ENCODE results near the gene AKAP12.

The AKAP12 gene

DNA sequence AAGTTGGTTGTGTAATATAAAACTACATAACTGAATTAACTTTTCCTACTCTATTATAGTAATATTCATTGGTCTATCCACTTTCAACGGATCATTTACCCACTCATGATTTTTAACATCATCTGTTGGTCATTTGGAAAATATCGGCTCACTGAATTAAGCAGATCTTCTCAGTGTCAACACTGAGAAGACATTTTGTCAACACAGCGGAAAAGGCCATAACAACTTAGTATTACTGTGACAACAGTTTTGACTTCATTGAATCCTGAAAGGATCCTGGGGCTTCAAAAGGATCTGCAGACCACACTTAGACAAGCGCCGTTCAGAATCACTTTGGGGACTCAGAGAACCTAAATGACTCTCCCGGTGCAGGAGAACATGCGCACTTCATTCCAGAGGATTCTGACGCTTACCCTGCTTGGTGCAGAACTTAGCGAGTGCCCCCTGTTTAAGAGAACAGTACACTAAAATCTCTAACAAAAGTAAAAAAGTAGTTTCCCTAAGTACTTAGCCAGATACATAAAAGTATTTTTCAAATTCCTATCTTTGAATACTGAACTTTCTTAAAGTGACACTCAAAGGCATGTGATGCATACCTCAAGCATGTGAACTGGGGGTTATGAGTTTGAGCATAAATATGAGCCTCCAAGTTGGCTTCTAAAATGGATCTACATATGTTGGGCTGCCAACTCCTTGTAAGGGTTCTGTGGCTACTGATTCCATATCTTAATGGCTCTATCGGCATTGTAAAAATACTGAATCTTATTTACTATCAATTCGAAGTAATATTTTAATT lies 147.6 kb downstream of the AKAP12 start:
- no peak overlapping the region for H3K27ac ChIP-seq (ENCODE audit: low read length)

DNA sequence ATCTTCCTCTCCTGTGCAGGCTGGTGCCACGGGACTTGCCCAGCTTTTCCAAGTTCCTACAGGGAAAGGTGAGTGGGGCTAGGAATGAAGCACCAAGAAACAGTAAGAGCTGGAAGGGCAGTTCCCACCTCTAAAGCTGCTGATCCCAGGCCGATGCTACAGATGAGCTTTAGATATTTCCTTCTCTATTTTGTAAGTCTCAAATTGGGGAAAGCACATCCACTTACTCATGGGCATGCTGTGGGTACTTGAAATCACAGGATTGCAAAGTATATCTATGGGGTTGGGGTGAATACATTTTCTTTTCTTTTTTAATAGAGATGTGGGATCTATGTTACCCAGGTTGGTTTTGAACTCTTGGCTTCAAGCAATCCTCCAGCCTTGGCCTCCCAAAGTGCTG lies 148.5 kb downstream of the AKAP12 start:
- H3K9me3 ChIP-seq (replicated peaks; ENCODE audit: insufficient read depth, low read length), result no peaks in the 10 kb centered on the region
- no peak overlapping the region for H3K4me2 ChIP-seq (ENCODE audit: low read depth, low read length)
- H2AFZ ChIP-seq (ENCODE audit: low read length), result no peak overlapping the region
- no peaks in the 10 kb centered on the region for H3K36me3 ChIP-seq (replicated peaks; ENCODE audit: insufficient read depth, low read length)
- peaks cover 28% of the 10 kb centered on the region for H3F3A ChIP-seq (ENCODE audit: insufficient read depth, low read length)
- H3K4me3 ChIP-seq (ENCODE audit: low read length), result no peak overlapping the region
- H3K79me2 ChIP-seq (ENCODE audit: low read length), result peaks cover 73% of the 10 kb centered on the region
- no peak overlapping the region for H3K9ac ChIP-seq (ENCODE audit: low read length)
- no peak for TF ChIP-seq EZH2phosphoT487 (IDR thresholded peaks at IDR 0.05; ENCODE audit: low read length)
- TF ChIP-seq EZH2 (optimal IDR thresholded peaks at IDR 0.05; ENCODE audit: low read depth, low read length), result no peak
- TF ChIP-seq, protein P1, sequence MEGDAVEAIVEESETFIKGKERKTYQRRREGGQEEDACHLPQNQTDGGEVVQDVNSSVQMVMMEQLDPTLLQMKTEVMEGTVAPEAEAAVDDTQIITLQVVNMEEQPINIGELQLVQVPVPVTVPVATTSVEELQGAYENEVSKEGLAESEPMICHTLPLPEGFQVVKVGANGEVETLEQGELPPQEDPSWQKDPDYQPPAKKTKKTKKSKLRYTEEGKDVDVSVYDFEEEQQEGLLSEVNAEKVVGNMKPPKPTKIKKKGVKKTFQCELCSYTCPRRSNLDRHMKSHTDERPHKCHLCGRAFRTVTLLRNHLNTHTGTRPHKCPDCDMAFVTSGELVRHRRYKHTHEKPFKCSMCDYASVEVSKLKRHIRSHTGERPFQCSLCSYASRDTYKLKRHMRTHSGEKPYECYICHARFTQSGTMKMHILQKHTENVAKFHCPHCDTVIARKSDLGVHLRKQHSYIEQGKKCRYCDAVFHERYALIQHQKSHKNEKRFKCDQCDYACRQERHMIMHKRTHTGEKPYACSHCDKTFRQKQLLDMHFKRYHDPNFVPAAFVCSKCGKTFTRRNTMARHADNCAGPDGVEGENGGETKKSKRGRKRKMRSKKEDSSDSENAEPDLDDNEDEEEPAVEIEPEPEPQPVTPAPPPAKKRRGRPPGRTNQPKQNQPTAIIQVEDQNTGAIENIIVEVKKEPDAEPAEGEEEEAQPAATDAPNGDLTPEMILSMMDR (IDR thresholded peaks at IDR 0.05; ENCODE audit: low read length), result no peak
- H3K9me2 ChIP-seq (replicated peaks; ENCODE audit: insufficient read depth, low read length), result no peaks in the 10 kb centered on the region
- DNase-seq, result no peak
- H4K20me1 ChIP-seq (ENCODE audit: insufficient read depth, low read length), result no peaks in the 10 kb centered on the region
- H3K27ac ChIP-seq (ENCODE audit: low read length), result no peak overlapping the region
- peaks cover 5% of the 10 kb centered on the region; the same call in 1 of the 2 replicates for H3K4me1 ChIP-seq (ENCODE audit: low read length)
- no peaks in the 10 kb centered on the region for H3K27me3 ChIP-seq (replicated peaks; ENCODE audit: insufficient read depth, low read length)

More for the DNA sequence above, 147.6 kb downstream of the AKAP12 start:
- Histone ChIP-seq H3K27me3 (replicated peaks; ENCODE audit: insufficient read depth, low read length) (no peaks in the 10 kb centered on the region), H3K4me2 (ENCODE audit: low read depth, low read length) (no peak overlapping the region), H3F3A (ENCODE audit: insufficient read depth, low read length) (peaks cover 23% of the 10 kb centered on the region), H4K20me1 (ENCODE audit: insufficient read depth, low read length) (no peaks in the 10 kb centered on the region), H3K9ac (ENCODE audit: low read length) (no peak overlapping the region), H3K36me3 (replicated peaks; ENCODE audit: insufficient read depth, low read length) (no peaks in the 10 kb centered on the region), H2AFZ (ENCODE audit: low read length) (no peak overlapping the region), H3K4me3 (ENCODE audit: low read length) (no peak overlapping the region), H3K9me2 (replicated peaks; ENCODE audit: insufficient read depth, low read length) (no peaks in the 10 kb centered on the region), H3K9me3 (replicated peaks; ENCODE audit: insufficient read depth, low read length) (no peaks in the 10 kb centered on the region), H3K4me1 (ENCODE audit: low read length) (no peaks in the 10 kb centered on the region), H3K79me2 (ENCODE audit: low read length) (peaks cover 66% of the 10 kb centered on the region)
- no peak for TF ChIP-seq EZH2phosphoT487 (IDR thresholded peaks at IDR 0.05; ENCODE audit: low read length)
- TF ChIP-seq, protein P1 (IDR thresholded peaks at IDR 0.05; ENCODE audit: low read length), result no peak
- DNase-seq, result no peak

DNA sequence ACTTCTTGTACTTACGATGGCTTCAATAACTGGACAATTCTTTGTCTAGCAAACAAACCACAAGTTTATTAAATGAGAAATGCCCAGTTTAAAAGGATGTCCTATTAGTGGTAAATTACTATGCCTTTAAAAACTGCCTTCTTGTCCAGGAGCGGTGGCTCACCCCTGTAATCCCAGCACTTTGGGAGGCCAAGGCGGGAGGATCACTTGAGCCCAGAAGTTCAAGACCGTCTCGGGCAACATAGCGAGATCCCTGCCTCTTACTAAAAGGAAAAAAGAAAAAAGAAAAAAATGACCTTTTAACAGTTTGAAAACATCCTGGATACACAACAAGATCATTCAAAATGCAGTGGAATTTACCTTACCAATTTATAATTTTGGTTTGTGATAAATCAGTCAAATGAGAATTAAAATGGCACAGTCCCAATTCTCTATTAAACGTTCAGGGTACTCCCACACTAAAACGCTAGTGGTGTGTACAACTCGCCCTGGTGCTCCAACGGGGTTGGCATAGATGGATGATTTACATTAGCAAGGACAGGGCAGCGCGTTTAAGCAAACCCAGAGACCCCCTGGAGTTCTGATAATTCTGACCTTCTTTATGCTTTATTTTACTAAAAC lies 149.3 kb downstream of the AKAP12 start:
- DNase-seq, result no peak
- no peaks in the 10 kb centered on the region for H3K9me3 ChIP-seq (replicated peaks; ENCODE audit: insufficient read depth, low read length)
- H3K4me2 ChIP-seq (ENCODE audit: low read depth, low read length), result peak overlapping the region; percentile 70
- H4K20me1 ChIP-seq (ENCODE audit: insufficient read depth, low read length), result no peaks in the 10 kb centered on the region
- H2AFZ ChIP-seq (ENCODE audit: low read length), result 0 out of 2 replicates have a peak overlapping the region, but pooled peaks have one; percentile 52
- H3K27ac ChIP-seq (ENCODE audit: low read length), result peak overlapping the region; percentile 93; the same call in 1 of the 2 replicates
- H3K27me3 ChIP-seq (replicated peaks; ENCODE audit: insufficient read depth, low read length), result no peaks in the 10 kb centered on the region
- H3K9ac ChIP-seq (ENCODE audit: low read length), result peak overlapping the region; percentile 85
- H3K79me2 ChIP-seq (ENCODE audit: low read length), result peaks cover 73% of the 10 kb centered on the region
- TF ChIP-seq EZH2phosphoT487 (IDR thresholded peaks at IDR 0.05; ENCODE audit: low read length) (no peak), EZH2 (optimal IDR thresholded peaks at IDR 0.05; ENCODE audit: low read depth, low read length) (no peak)
- TF ChIP-seq, protein P1 (IDR thresholded peaks at IDR 0.05; ENCODE audit: low read length), result no peak
- no peaks in the 10 kb centered on the region for H3K9me2 ChIP-seq (replicated peaks; ENCODE audit: insufficient read depth, low read length)
- peak overlapping the region; percentile 62 for H3K4me3 ChIP-seq (ENCODE audit: low read length)
- H3F3A ChIP-seq (ENCODE audit: insufficient read depth, low read length), result peaks cover 28% of the 10 kb centered on the region
- H3K4me1 ChIP-seq (ENCODE audit: low read length), result peaks cover 5% of the 10 kb centered on the region; the same call in 1 of the 2 replicates
- H3K36me3 ChIP-seq (replicated peaks; ENCODE audit: insufficient read depth, low read length), result no peaks in the 10 kb centered on the region

Data from MM.1S (cell line).